ENCODE data around the gene PDZD4. TPM values are rescaled to one million over a fixed set of nuclear protein-coding genes. Genes with fewer than 3 reads are reported as not detected.

PDZD4 gene
- polyA plus RNA-seq, 1 of the 3 experiments (the other 2 are of a cell fraction): 1.9 TPM

GRCh38 chrX:153866302-153867019, 36.1 kb upstream of the PDZD4 start (continued):
- TF ChIP-seq MAX (IDR thresholded peaks at IDR 0.05; ENCODE audit: low read depth): no peak
- no peak for TF ChIP-seq CHD2 (IDR thresholded peaks at IDR 0.05; ENCODE audit: low read length, partially characterized antibody)
- TF ChIP-seq USF1 (IDR thresholded peaks at IDR 0.05; ENCODE audit: borderline replicate concordance, low read depth): no peak

DNA sequence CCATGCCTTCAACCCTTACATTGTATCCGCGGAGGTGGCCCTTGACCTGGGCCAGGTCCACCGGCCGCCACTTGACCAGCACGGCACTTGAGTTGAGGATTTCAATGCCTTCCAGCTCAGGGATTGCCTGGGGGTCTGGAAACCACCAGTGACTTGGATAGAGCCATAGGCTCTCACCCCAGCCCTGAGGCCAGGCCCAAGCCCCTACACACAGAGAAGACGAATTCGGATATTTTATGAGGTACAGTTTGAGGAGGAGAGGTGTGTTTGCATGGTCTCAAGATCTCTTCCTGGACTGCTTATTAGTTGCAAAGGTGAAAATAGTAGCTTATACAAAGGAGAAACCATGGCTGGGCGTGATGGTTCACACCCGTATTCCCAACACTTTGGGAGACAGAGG, 35.3 kb upstream of the PDZD4 start:
- Histone ChIP-seq H3K79me2 (ENCODE audit: insufficient read depth) (no peaks in the 10 kb centered on the region), H3K36me3 (replicated peaks in 1 of 2; ENCODE audit: control insufficient read depth in 1 of 2, insufficient read depth in 2 of 2, low read length in 1 of 2) (no peaks in the 10 kb centered on the region), H3K27ac (ENCODE audit: low read depth in 2 of 2, low read length in 1 of 2) (no peak overlapping the region), H3K27me3 (ENCODE audit: insufficient read depth) (no peaks in the 10 kb centered on the region), H3K4me2 (no peak overlapping the region), H3F3A (replicated peaks; ENCODE audit: insufficient read depth) (no peaks in the 10 kb centered on the region), H2AFZ (ENCODE audit: low read depth) (no peak overlapping the region), H3K4me3 (ENCODE audit: low read depth in 2 of 2, low read length in 1 of 2) (no peak overlapping the region), H3K4me1 (ENCODE audit: control insufficient read depth in 1 of 2, insufficient read depth in 2 of 2, low read depth in 1 of 2, low read length in 1 of 2) (no peaks in the 10 kb centered on the region), H3K9ac (no peak overlapping the region), H3K9me2 (no peaks in the 10 kb centered on the region), H4K20me1 (ENCODE audit: insufficient read depth) (no peaks in the 10 kb centered on the region), H3K9me3 (no peaks in the 10 kb centered on the region)
- POLR2A ChIA-PET: interaction anchor here (1.0 kb wide), 1 partner anchor 8 kb away, joined by 3 read pairs; no protein-coding TSS in a partner anchor
- DNase-seq: no peak
- CTCF ChIA-PET: interaction anchor here (0.7 kb wide), 1 partner anchor 59 kb away, joined by 3 read pairs; no protein-coding TSS in a partner anchor
- 76% methylated on average over 9 of the region's 9 CpGs for WGBS (ENCODE audit: low lambda C conversion rate)
- no peak for TF ChIP-seq SMC3 (IDR thresholded peaks at IDR 0.05; ENCODE audit: low read depth, low read length)
- no peak for TF ChIP-seq RAD21 (IDR thresholded peaks at IDR 0.05; ENCODE audit: low read length)
- no peak for TF ChIP-seq TAF1 (IDR thresholded peaks at IDR 0.05; ENCODE audit: borderline replicate concordance, low read depth, low read length)

DNA sequence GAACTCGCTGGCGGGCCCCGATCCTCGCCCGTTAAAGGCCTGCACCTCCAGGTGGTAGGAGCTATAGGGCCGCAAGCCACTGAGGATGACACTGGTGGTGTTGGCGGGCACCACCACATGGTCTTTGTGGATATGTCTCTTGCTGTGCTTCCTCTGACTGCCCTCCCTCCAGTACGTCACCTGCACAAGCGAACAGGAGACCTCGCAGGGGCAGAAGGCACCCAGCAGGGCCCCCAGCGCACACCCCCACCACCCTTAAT, 34.9 kb upstream of the PDZD4 start:
- Histone ChIP-seq H3K79me2 (ENCODE audit: insufficient read depth) (no peaks in the 10 kb centered on the region), H3F3A (replicated peaks; ENCODE audit: insufficient read depth) (no peaks in the 10 kb centered on the region), H3K9ac (no peak overlapping the region), H3K9me2 (no peaks in the 10 kb centered on the region), H2AFZ (ENCODE audit: low read depth) (no peak overlapping the region), H3K27me3 (ENCODE audit: insufficient read depth) (no peaks in the 10 kb centered on the region), H3K27ac (ENCODE audit: low read depth in 2 of 2, low read length in 1 of 2) (no peak overlapping the region), H3K4me1 (ENCODE audit: control insufficient read depth in 1 of 2, insufficient read depth in 2 of 2, low read depth in 1 of 2, low read length in 1 of 2) (no peaks in the 10 kb centered on the region), H3K36me3 (replicated peaks in 1 of 2; ENCODE audit: control insufficient read depth in 1 of 2, insufficient read depth in 2 of 2, low read length in 1 of 2) (no peaks in the 10 kb centered on the region), H3K4me3 (ENCODE audit: low read depth in 2 of 2, low read length in 1 of 2) (no peak overlapping the region), H4K20me1 (ENCODE audit: insufficient read depth) (no peaks in the 10 kb centered on the region), H3K4me2 (no peak overlapping the region), H3K9me3 (no peaks in the 10 kb centered on the region)
- ChIA-PET POLR2A (interaction anchor here (1.0 kb wide), 1 partner anchor 8 kb away, joined by 3 read pairs; no protein-coding TSS in a partner anchor), CTCF (no interaction called here)
- no CpG with 5 or more reads among the region's 11 CpGs for WGBS (ENCODE audit: low lambda C conversion rate)
- no peak for DNase-seq
- TF ChIP-seq MEF2A (IDR thresholded peaks at IDR 0.05; ENCODE audit: borderline replicate concordance, low read depth) (no peak), RFX5 (IDR thresholded peaks at IDR 0.05; ENCODE audit: low read length) (no peak), GATA2 (CRISPR knock-in tag; IDR thresholded peaks at IDR 0.05) (no peak), MAX (IDR thresholded peaks at IDR 0.05; ENCODE audit: low read depth) (no peak), TEAD4 (IDR thresholded peaks at IDR 0.05; ENCODE audit: borderline replicate concordance, insufficient read depth) (no peak), FOSL2 (IDR thresholded peaks at IDR 0.05; ENCODE audit: borderline replicate concordance, low read depth) (no peak), EP300 (IDR thresholded peaks at IDR 0.05; ENCODE audit: borderline replicate concordance in 1 of 2, low read depth in 1 of 2, low read length in 1 of 2) (no peak), RAD21 (IDR thresholded peaks at IDR 0.05; ENCODE audit: low read length) (no peak), RXRA (IDR thresholded peaks at IDR 0.05; ENCODE audit: borderline replicate concordance, low read depth) (no peak), FOXJ3 (CRISPR knock-in tag; IDR thresholded peaks at IDR 0.05) (no peak), CHD2 (IDR thresholded peaks at IDR 0.05; ENCODE audit: low read length, partially characterized antibody) (no peak), EZH2phosphoT487 (IDR thresholded peaks at IDR 0.05; ENCODE audit: borderline replicate concordance, low read depth) (no peak), ELF1 (IDR thresholded peaks at IDR 0.05) (no peak), USF1 (IDR thresholded peaks at IDR 0.05; ENCODE audit: borderline replicate concordance, low read depth) (no peak), POLR2AphosphoS5 (IDR thresholded peaks at IDR 0.05; ENCODE audit: low read depth, low read length) (no peak), NRF1 (IDR thresholded peaks at IDR 0.05; ENCODE audit: low read depth, low read length) (no peak)
- TF ChIP-seq, protein P1, sequence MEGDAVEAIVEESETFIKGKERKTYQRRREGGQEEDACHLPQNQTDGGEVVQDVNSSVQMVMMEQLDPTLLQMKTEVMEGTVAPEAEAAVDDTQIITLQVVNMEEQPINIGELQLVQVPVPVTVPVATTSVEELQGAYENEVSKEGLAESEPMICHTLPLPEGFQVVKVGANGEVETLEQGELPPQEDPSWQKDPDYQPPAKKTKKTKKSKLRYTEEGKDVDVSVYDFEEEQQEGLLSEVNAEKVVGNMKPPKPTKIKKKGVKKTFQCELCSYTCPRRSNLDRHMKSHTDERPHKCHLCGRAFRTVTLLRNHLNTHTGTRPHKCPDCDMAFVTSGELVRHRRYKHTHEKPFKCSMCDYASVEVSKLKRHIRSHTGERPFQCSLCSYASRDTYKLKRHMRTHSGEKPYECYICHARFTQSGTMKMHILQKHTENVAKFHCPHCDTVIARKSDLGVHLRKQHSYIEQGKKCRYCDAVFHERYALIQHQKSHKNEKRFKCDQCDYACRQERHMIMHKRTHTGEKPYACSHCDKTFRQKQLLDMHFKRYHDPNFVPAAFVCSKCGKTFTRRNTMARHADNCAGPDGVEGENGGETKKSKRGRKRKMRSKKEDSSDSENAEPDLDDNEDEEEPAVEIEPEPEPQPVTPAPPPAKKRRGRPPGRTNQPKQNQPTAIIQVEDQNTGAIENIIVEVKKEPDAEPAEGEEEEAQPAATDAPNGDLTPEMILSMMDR (IDR thresholded peaks at IDR 0.05): no peak
- TF ChIP-seq, protein P2, sequence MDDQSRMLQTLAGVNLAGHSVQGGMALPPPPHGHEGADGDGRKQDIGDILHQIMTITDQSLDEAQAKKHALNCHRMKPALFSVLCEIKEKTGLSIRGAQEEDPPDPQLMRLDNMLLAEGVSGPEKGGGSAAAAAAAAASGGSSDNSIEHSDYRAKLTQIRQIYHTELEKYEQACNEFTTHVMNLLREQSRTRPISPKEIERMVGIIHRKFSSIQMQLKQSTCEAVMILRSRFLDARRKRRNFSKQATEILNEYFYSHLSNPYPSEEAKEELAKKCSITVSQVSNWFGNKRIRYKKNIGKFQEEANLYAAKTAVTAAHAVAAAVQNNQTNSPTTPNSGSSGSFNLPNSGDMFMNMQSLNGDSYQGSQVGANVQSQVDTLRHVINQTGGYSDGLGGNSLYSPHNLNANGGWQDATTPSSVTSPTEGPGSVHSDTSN (IDR thresholded peaks at IDR 0.05): no peak
